WTC11 (cell line): Measurements from ENCODE around the gene SCYGR1. TPM values are rescaled to one million over a fixed set of nuclear protein-coding genes. Genes with fewer than 3 reads are reported as not detected.

Source experiments
- ATAC-seq: fragments of 200-7000 bp; cut with Tn5 transposase; 2 replicates; pipeline ENCODE4 v1.10.0; 2021; ENCODE audit warnings: mild to moderate bottlenecking, moderate library complexity
- CTCF ChIA-PET: fragments of 300-600 bp; sonication (Branson Sonifier 250); formaldehyde crosslinking; loops from one replicate; lab custom pipeline; 2021; ENCODE audit warnings: antibody characterized with exemption; lab: Charles Lee
- POLR2A ChIA-PET: fragments of 350-600 bp; sonication (Branson Sonifier 250); formaldehyde crosslinking; loops from one replicate; lab custom pipeline; 2021; ENCODE audit warnings: antibody characterized with exemption; lab: Charles Lee
- DNase-seq: peaks from one replicate; pipeline ENCODE4 v3.0.0; 2021; ENCODE audit warnings: low spot score
- H3K27ac Mint-ChIP-seq: 2 replicates; pipeline ENCODE4 v1.8.0; 2021; ENCODE audit warnings: mixed read lengths
- H3K27me3 Mint-ChIP-seq: 2 replicates; pipeline ENCODE4 v1.8.0; 2021; ENCODE audit warnings: low read depth, mild to moderate bottlenecking, moderate library complexity, mixed read lengths
- H3K36me3 Mint-ChIP-seq: 2 replicates; pipeline ENCODE4 v1.8.0; 2021; ENCODE audit warnings: mixed read lengths
- H3K4me1 Mint-ChIP-seq: 2 replicates; pipeline ENCODE4 v1.8.0; 2022; ENCODE audit warnings: mixed read lengths
- H3K4me3 Mint-ChIP-seq: 2 replicates; pipeline ENCODE4 v1.8.0; 2021; ENCODE audit warnings: mild to moderate bottlenecking, moderate library complexity, mixed read lengths
- H3K9me3 Mint-ChIP-seq: 2 replicates; pipeline ENCODE4 v1.8.0; 2021; ENCODE audit warnings: mixed read lengths
- CREM ChIP-seq: sonication (generic); formaldehyde crosslinking; IDR thresholded peaks from 2 replicates; pipeline ENCODE4 v1.8.1; 2022; ENCODE audit warnings: mild to moderate bottlenecking, missing genetic modification reagents, moderate library complexity
- FOXJ3 ChIP-seq: sonication (generic); formaldehyde crosslinking; IDR thresholded peaks from 2 replicates; pipeline ENCODE4 v1.9.0; 2021; ENCODE audit warnings: missing genetic modification reagents, mild to moderate bottlenecking, borderline replicate concordance
- GTF2I ChIP-seq: fragments of 250-450 bp; sonication (Bioruptor Pico); conservative IDR thresholded peaks from 2 replicates; pipeline ENCODE4 v1.4.0; 2021; ENCODE audit warnings: mild to moderate bottlenecking
- HMGA2 ChIP-seq: fragments of 250-450 bp; sonication (Bioruptor Pico); IDR thresholded peaks from 2 replicates; pipeline ENCODE4 v1.4.0; 2021; ENCODE audit warnings: mild to moderate bottlenecking, moderate library complexity
- JUN ChIP-seq: sonication (generic); formaldehyde crosslinking; IDR thresholded peaks from 2 replicates; pipeline ENCODE4 v1.8.0; 2023; ENCODE audit warnings: mild to moderate bottlenecking, missing genetic modification reagents
- KAT7 ChIP-seq: sonication (generic); formaldehyde crosslinking; IDR thresholded peaks from 2 replicates; pipeline ENCODE4 v1.8.1; 2023; ENCODE audit warnings: missing genetic modification reagents, mild to moderate bottlenecking, borderline replicate concordance
- NR1H2 ChIP-seq: sonication (generic); formaldehyde crosslinking; IDR thresholded peaks from 2 replicates; pipeline ENCODE4 v1.9.0; 2021; ENCODE audit warnings: mild to moderate bottlenecking, moderate library complexity, missing genetic modification reagents
- OVOL2 ChIP-seq: fragments of 250-450 bp; sonication (Bioruptor Pico); IDR thresholded peaks from 2 replicates; pipeline ENCODE4 v1.9.0; 2021; ENCODE audit warnings: mild to moderate bottlenecking, borderline replicate concordance
- RORB ChIP-seq: fragments of 250-450 bp; sonication (Bioruptor Pico); IDR thresholded peaks from 2 replicates; pipeline ENCODE4 v1.9.0; 2021; ENCODE audit warnings: mild to moderate bottlenecking
- SMAD4 ChIP-seq: sonication (generic); formaldehyde crosslinking; IDR thresholded peaks from 2 replicates; pipeline ENCODE4 v1.8.0; 2022; ENCODE audit warnings: mild to moderate bottlenecking, missing genetic modification reagents
- TCF7 ChIP-seq: sonication (generic); formaldehyde crosslinking; IDR thresholded peaks from 2 replicates; pipeline ENCODE4 v1.8.0; 2022; ENCODE audit warnings: mild to moderate bottlenecking, low read depth, missing genetic modification reagents, moderate library complexity
- ZNF121 ChIP-seq: sonication (generic); formaldehyde crosslinking; IDR thresholded peaks from 2 replicates; pipeline ENCODE4 v1.8.0; 2023; ENCODE audit warnings: missing genetic modification reagents
- ZNF263 ChIP-seq: sonication (generic); formaldehyde crosslinking; IDR thresholded peaks from 2 replicates; pipeline ENCODE4 v1.8.1; 2022; ENCODE audit warnings: low read depth, mild to moderate bottlenecking, moderate library complexity, missing genetic modification reagents
- ZNF416 ChIP-seq: fragments of 250-450 bp; sonication (Bioruptor Pico); IDR thresholded peaks from 2 replicates; pipeline ENCODE4 v1.9.0; 2021; ENCODE audit warnings: mild to moderate bottlenecking, inconsistent platforms
- ZNF671 ChIP-seq: fragments of 250-450 bp; sonication (Bioruptor Pico); IDR thresholded peaks from 2 replicates; pipeline ENCODE4 v1.8.0; 2021; ENCODE audit warnings: mild to moderate bottlenecking
- total RNA-seq: library from RNA; stranded (reverse); gene quantifications from 3 replicates; pipeline ENCODE4 v1.2.3, GENCODE V29; 2021
- TF ChIP-seq, protein P1 (sequence below): sonication (generic); formaldehyde crosslinking; IDR thresholded peaks from 2 replicates; pipeline ENCODE4 v1.8.0; 2023; ENCODE audit warnings: missing genetic modification reagents, mild to moderate bottlenecking, borderline replicate concordance
- TF ChIP-seq, protein P2 (sequence below): sonication (generic); formaldehyde crosslinking; IDR thresholded peaks from 2 replicates; pipeline ENCODE4 v1.8.1; 2023; ENCODE audit warnings: mild to moderate bottlenecking, missing genetic modification reagents
- TF ChIP-seq, protein P3 (sequence below): fragments of 250-450 bp; sonication (Bioruptor Pico); IDR thresholded peaks from 2 replicates; pipeline ENCODE4 v1.8.0; 2021; ENCODE audit warnings: mild to moderate bottlenecking
- TF ChIP-seq, protein P4 (sequence below): sonication (generic); formaldehyde crosslinking; IDR thresholded peaks from 2 replicates; pipeline ENCODE4 v1.8.1; 2022; ENCODE audit warnings: low read depth, missing genetic modification reagents, borderline replicate concordance
- TF ChIP-seq, protein P5 (sequence below): sonication (generic); formaldehyde crosslinking; IDR thresholded peaks from 2 replicates; pipeline ENCODE4 v1.8.1; 2023; ENCODE audit warnings: mild to moderate bottlenecking, missing genetic modification reagents, moderate library complexity
- TF ChIP-seq, protein P6 (sequence below): sonication (generic); formaldehyde crosslinking; IDR thresholded peaks from 2 replicates; pipeline ENCODE4 v1.8.1; 2022; ENCODE audit warnings: mild to moderate bottlenecking, moderate library complexity, missing genetic modification reagents
- TF ChIP-seq, protein P7 (sequence below): sonication (generic); formaldehyde crosslinking; IDR thresholded peaks from 2 replicates; pipeline ENCODE4 v1.8.1; 2023; ENCODE audit warnings: mild to moderate bottlenecking, missing genetic modification reagents, moderate library complexity
- TF ChIP-seq, protein P8 (sequence below): fragments of 200-600 bp; IDR thresholded peaks from 2 replicates; pipeline ENCODE4 v1.8.0; 2022; ENCODE audit warnings: antibody characterized with exemption

SCYGR1 gene
- total RNA-seq, 1 experiment from 2014 or later, result not detected

DNA sequence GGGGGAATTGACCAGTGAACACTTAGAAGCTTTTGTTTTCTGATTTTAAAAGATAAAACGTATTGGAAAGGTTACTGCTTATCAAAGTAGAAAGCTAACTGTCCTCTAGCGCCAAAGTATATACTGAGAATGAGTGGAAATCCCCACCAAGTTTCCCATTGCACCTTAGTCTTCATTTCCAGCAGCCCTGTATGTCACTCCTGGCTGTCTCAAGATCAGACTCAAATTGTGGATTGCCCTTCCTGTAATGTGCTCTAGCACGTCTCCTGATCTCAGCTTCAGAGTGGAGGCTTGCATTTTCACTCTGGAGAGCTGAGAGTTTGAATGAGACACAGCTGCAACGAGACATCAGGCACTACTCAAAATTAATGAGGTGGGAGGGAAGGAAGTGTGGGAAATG lies 36.1 kb downstream of the SCYGR1 start (continued):
- TF ChIP-seq, protein P1, sequence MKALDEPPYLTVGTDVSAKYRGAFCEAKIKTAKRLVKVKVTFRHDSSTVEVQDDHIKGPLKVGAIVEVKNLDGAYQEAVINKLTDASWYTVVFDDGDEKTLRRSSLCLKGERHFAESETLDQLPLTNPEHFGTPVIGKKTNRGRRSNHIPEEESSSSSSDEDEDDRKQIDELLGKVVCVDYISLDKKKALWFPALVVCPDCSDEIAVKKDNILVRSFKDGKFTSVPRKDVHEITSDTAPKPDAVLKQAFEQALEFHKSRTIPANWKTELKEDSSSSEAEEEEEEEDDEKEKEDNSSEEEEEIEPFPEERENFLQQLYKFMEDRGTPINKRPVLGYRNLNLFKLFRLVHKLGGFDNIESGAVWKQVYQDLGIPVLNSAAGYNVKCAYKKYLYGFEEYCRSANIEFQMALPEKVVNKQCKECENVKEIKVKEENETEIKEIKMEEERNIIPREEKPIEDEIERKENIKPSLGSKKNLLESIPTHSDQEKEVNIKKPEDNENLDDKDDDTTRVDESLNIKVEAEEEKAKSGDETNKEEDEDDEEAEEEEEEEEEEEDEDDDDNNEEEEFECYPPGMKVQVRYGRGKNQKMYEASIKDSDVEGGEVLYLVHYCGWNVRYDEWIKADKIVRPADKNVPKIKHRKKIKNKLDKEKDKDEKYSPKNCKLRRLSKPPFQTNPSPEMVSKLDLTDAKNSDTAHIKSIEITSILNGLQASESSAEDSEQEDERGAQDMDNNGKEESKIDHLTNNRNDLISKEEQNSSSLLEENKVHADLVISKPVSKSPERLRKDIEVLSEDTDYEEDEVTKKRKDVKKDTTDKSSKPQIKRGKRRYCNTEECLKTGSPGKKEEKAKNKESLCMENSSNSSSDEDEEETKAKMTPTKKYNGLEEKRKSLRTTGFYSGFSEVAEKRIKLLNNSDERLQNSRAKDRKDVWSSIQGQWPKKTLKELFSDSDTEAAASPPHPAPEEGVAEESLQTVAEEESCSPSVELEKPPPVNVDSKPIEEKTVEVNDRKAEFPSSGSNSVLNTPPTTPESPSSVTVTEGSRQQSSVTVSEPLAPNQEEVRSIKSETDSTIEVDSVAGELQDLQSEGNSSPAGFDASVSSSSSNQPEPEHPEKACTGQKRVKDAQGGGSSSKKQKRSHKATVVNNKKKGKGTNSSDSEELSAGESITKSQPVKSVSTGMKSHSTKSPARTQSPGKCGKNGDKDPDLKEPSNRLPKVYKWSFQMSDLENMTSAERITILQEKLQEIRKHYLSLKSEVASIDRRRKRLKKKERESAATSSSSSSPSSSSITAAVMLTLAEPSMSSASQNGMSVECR, result no peak
- TF ChIP-seq NR1H2 (CRISPR knock-in tag) (no peak), SMAD4 (CRISPR knock-in tag) (no peak)
- TF ChIP-seq, protein P2, sequence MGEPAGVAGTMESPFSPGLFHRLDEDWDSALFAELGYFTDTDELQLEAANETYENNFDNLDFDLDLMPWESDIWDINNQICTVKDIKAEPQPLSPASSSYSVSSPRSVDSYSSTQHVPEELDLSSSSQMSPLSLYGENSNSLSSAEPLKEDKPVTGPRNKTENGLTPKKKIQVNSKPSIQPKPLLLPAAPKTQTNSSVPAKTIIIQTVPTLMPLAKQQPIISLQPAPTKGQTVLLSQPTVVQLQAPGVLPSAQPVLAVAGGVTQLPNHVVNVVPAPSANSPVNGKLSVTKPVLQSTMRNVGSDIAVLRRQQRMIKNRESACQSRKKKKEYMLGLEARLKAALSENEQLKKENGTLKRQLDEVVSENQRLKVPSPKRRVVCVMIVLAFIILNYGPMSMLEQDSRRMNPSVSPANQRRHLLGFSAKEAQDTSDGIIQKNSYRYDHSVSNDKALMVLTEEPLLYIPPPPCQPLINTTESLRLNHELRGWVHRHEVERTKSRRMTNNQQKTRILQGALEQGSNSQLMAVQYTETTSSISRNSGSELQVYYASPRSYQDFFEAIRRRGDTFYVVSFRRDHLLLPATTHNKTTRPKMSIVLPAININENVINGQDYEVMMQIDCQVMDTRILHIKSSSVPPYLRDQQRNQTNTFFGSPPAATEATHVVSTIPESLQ (CRISPR knock-in tag), result no peak

DNA sequence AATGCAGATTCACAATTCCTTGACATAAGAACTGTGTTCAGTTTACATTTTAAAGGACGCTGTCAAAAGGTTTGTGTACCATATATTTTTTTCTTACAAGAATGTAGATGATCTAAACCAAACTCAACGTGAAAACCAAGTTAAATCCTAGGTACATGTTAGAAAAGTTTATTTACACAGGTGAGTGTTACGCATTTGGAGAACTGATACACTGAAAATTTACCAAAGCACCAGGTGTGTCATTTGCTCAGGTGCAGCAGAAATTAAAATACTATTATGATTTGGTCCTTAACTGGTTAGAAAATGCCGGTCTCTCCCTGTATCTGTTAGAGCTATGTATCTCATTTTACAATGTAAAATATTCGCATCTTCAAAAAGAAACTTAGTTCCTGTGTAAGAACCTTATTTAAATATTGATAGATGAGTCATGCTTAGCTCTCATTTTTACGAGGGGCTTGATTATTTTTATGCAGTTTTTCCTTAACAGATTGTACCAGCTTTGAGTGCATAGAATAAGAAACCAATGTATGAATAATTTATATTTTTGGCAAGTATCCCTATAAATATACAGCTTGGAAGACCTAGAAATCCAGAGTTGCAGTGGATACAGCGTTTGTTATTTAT lies 37.6 kb downstream of the SCYGR1 start:
- H3K27me3 Mint-ChIP-seq, result no peaks in the 10 kb centered on the region
- ATAC-seq (no peak), DNase-seq (no peak)
- TF ChIP-seq TCF7 (CRISPR knock-in tag) (no peak), ZNF671 (CRISPR knock-in tag) (no peak), HMGA2 (CRISPR knock-in tag) (no peak), KAT7 (CRISPR knock-in tag) (no peak), RORB (CRISPR knock-in tag) (no peak), ZNF416 (no peak), JUN (CRISPR knock-in tag) (no peak), OVOL2 (CRISPR knock-in tag) (no peak), GTF2I (no peak), ZNF263 (CRISPR knock-in tag) (no peak), CREM (CRISPR knock-in tag) (no peak), FOXJ3 (CRISPR knock-in tag) (no peak), ZNF121 (CRISPR knock-in tag) (no peak)
- TF ChIP-seq, protein P3, sequence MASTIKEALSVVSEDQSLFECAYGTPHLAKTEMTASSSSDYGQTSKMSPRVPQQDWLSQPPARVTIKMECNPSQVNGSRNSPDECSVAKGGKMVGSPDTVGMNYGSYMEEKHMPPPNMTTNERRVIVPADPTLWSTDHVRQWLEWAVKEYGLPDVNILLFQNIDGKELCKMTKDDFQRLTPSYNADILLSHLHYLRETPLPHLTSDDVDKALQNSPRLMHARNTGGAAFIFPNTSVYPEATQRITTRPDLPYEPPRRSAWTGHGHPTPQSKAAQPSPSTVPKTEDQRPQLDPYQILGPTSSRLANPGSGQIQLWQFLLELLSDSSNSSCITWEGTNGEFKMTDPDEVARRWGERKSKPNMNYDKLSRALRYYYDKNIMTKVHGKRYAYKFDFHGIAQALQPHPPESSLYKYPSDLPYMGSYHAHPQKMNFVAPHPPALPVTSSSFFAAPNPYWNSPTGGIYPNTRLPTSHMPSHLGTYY, result no peak
- TF ChIP-seq, protein P4, sequence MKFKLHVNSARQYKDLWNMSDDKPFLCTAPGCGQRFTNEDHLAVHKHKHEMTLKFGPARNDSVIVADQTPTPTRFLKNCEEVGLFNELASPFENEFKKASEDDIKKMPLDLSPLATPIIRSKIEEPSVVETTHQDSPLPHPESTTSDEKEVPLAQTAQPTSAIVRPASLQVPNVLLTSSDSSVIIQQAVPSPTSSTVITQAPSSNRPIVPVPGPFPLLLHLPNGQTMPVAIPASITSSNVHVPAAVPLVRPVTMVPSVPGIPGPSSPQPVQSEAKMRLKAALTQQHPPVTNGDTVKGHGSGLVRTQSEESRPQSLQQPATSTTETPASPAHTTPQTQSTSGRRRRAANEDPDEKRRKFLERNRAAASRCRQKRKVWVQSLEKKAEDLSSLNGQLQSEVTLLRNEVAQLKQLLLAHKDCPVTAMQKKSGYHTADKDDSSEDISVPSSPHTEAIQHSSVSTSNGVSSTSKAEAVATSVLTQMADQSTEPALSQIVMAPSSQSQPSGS (CRISPR knock-in tag), result no peak
- TF ChIP-seq, protein P5, sequence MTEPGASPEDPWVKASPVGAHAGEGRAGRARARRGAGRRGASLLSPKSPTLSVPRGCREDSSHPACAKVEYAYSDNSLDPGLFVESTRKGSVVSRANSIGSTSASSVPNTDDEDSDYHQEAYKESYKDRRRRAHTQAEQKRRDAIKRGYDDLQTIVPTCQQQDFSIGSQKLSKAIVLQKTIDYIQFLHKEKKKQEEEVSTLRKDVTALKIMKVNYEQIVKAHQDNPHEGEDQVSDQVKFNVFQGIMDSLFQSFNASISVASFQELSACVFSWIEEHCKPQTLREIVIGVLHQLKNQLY (CRISPR knock-in tag), result no peak
- TF ChIP-seq, protein P6, sequence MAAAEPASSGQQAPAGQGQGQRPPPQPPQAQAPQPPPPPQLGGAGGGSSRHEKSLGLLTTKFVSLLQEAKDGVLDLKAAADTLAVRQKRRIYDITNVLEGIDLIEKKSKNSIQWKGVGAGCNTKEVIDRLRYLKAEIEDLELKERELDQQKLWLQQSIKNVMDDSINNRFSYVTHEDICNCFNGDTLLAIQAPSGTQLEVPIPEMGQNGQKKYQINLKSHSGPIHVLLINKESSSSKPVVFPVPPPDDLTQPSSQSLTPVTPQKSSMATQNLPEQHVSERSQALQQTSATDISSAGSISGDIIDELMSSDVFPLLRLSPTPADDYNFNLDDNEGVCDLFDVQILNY (CRISPR knock-in tag), result no peak
- TF ChIP-seq, protein P7, sequence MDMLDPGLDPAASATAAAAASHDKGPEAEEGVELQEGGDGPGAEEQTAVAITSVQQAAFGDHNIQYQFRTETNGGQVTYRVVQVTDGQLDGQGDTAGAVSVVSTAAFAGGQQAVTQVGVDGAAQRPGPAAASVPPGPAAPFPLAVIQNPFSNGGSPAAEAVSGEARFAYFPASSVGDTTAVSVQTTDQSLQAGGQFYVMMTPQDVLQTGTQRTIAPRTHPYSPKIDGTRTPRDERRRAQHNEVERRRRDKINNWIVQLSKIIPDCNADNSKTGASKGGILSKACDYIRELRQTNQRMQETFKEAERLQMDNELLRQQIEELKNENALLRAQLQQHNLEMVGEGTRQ (CRISPR knock-in tag), result no peak
- TF ChIP-seq, protein P8, sequence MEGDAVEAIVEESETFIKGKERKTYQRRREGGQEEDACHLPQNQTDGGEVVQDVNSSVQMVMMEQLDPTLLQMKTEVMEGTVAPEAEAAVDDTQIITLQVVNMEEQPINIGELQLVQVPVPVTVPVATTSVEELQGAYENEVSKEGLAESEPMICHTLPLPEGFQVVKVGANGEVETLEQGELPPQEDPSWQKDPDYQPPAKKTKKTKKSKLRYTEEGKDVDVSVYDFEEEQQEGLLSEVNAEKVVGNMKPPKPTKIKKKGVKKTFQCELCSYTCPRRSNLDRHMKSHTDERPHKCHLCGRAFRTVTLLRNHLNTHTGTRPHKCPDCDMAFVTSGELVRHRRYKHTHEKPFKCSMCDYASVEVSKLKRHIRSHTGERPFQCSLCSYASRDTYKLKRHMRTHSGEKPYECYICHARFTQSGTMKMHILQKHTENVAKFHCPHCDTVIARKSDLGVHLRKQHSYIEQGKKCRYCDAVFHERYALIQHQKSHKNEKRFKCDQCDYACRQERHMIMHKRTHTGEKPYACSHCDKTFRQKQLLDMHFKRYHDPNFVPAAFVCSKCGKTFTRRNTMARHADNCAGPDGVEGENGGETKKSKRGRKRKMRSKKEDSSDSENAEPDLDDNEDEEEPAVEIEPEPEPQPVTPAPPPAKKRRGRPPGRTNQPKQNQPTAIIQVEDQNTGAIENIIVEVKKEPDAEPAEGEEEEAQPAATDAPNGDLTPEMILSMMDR, result no peak
- ChIA-PET POLR2A (no interaction called here), CTCF (interaction anchor here (0.7 kb wide), 1 partner anchor 390 kb away, joined by 3 read pairs; no protein-coding TSS in a partner anchor)
- no peaks in the 10 kb centered on the region for H3K9me3 Mint-ChIP-seq
- peaks cover 23% of the 10 kb centered on the region for H3K4me1 Mint-ChIP-seq
- H3K27ac Mint-ChIP-seq, result no peak overlapping the region
- no peak overlapping the region for H3K4me3 Mint-ChIP-seq
- peaks cover 4% of the 10 kb centered on the region; the same call in 1 of the 2 replicates for H3K36me3 Mint-ChIP-seq
